NCI-H2029 treated with DMSO at 0.1 percent for 48 hours (cell line): ENCODE measurements around the gene OSBP2.

Experiments used
- DNase-seq: peaks from one replicate; lab custom pipeline; 2025; lab: John Stamatoyannopoulos, UW

OSBP2 gene

GRCh38 chr22:30881361-30882183, 186.9 kb downstream of the OSBP2 start:
- DNase-seq, result no peak

GRCh38 chr22:30882184-30882717, 187.6 kb downstream of the OSBP2 start:
- DNase-seq, result no peak

GRCh38 chr22:30882974-30883533, 188.4 kb downstream of the OSBP2 start:
- DNase-seq, result no peak

GRCh38 chr22:30883586-30884145, 189.0 kb downstream of the OSBP2 start:
- DNase-seq, result no peak

GRCh38 chr22:30884211-30885000, 189.7 kb downstream of the OSBP2 start:
- no peak for DNase-seq

- DNase-seq, result no peak
Measured at GRCh38 chr22:30885001-30885366, 190.3 kb downstream of the OSBP2 start.

- no peak for DNase-seq
Measured at GRCh38 chr22:30885591-30885990, 190.9 kb downstream of the OSBP2 start.

- DNase-seq, result no peak
Measured at GRCh38 chr22:30887453-30887852, 192.8 kb downstream of the OSBP2 start.

- no peak for DNase-seq
Measured at GRCh38 chr22:30887861-30888260, 193.2 kb downstream of the OSBP2 start.

GRCh38 chr22:30889268-30889995, 194.8 kb downstream of the OSBP2 start:
- DNase-seq, result no peak

- DNase-seq, result no peak
Measured at GRCh38 chr22:30889996-30890480, 195.4 kb downstream of the OSBP2 start.

GRCh38 chr22:30890686-30891442, 196.2 kb downstream of the OSBP2 start:
- no peak for DNase-seq

GRCh38 chr22:30891443-30891755, 196.7 kb downstream of the OSBP2 start:
- DNase-seq, result no peak

- DNase-seq, result no peak
Measured at GRCh38 chr22:30891781-30892180, 197.1 kb downstream of the OSBP2 start.

- DNase-seq, result no peak
Measured at GRCh38 chr22:30892286-30892685, 197.6 kb downstream of the OSBP2 start.

GRCh38 chr22:30892731-30893221, 198.1 kb downstream of the OSBP2 start:
- DNase-seq, result no peak

- no peak for DNase-seq
Measured at GRCh38 chr22:30893434-30894370, 199.0 kb downstream of the OSBP2 start.

- DNase-seq, result no peak
Measured at GRCh38 chr22:30894371-30894740, 199.7 kb downstream of the OSBP2 start.

GRCh38 chr22:30902496-30903357, 208.1 kb downstream of the OSBP2 start:
- DNase-seq, result no peak
